GM12878 (cell line): ENCODE results near the gene VEZF1. TPM values are rescaled to one million over a fixed set of nuclear protein-coding genes. Genes with fewer than 3 reads are reported as not detected.

Experiments used
- ATF3 ChIP-seq: IDR thresholded peaks from 2 replicates; pipeline ENCODE4 v1.6.1; 2011; ENCODE audit warnings: low read depth, mild to moderate bottlenecking, low read length, moderate library complexity, borderline replicate concordance; ENCODE audit errors: extremely low read depth
- E2F8 ChIP-seq: fragments of 450-650 bp; IDR thresholded peaks from 2 replicates; pipeline ENCODE4 v1.6.1; 2018; ENCODE audit warnings: mild to moderate bottlenecking, low read depth, moderate library complexity; ENCODE audit not compliant: partially characterized antibody
- NRF1 ChIP-seq: conservative IDR thresholded peaks from 2 replicates; pipeline ENCODE4 v1.6.1; 2011; ENCODE audit warnings: mild to moderate bottlenecking, low read depth, low read length, improper control_type of control experiment
- PKNOX1 ChIP-seq: fragments of 450-650 bp; IDR thresholded peaks from 2 replicates; pipeline ENCODE4 v1.6.1; 2016; ENCODE audit warnings: mild to moderate bottlenecking
- RELA ChIP-seq: fragments of 450-650 bp; IDR thresholded peaks from 2 replicates; pipeline ENCODE4 v1.8.0; 2014; ENCODE audit warnings: borderline replicate concordance; ENCODE audit not compliant: partially characterized antibody
- SIX5 ChIP-seq: IDR thresholded peaks from 2 replicates; pipeline ENCODE4 v1.6.1; 2011; ENCODE audit warnings: mild to moderate bottlenecking, low read depth, low read length, moderate library complexity; ENCODE audit not compliant: severe bottlenecking
- SKIL ChIP-seq: fragments of 450-650 bp; IDR thresholded peaks from 2 replicates; pipeline ENCODE4 v1.6.1; 2017; ENCODE audit warnings: mild to moderate bottlenecking, low read depth, inconsistent platforms; ENCODE audit not compliant: poor library complexity, severe bottlenecking
- SREBF2 ChIP-seq: IDR thresholded peaks from 2 replicates; pipeline ENCODE4 v1.6.1; 2012; ENCODE audit warnings: mild to moderate bottlenecking, low read length
- ZBTB40 ChIP-seq: fragments of 450-650 bp; IDR thresholded peaks from 2 replicates; pipeline ENCODE4 v1.6.1; 2016; ENCODE audit warnings: mild to moderate bottlenecking, moderate library complexity, borderline replicate concordance
- ZNF592 ChIP-seq: fragments of 450-650 bp; IDR thresholded peaks from 2 replicates; pipeline ENCODE4 v1.6.1; 2017; ENCODE audit warnings: mild to moderate bottlenecking, moderate library complexity
- polyA plus RNA-seq, 11 experiments: library from polyadenylated mRNA; depleted of rRNA in 4 of 11; unstranded in 6 of 11; stranded (reverse) in 5 of 11; fragments of >200 nt; fragmentation: Nextera tagmentation in 4 of 11; fragmentation: Illumina TruSeq in 1 of 11; extraction: Ambion mirVana in 4 of 11; extraction: Trizol in 1 of 11; gene quantifications; 1 replicate in 1 of 11; 2 replicates in 10 of 11; pipeline versions ENCODE4 v1.2.1 to v1.2.3, GENCODE V29; 2011 to 2016; ENCODE audit warnings: inconsistent platforms in 2 of 11, missing spikeins in 2 of 11, low read depth in 1 of 11
- total RNA-seq, 4 experiments: library from RNA; depleted of rRNA in 3 of 4; stranded (reverse); fragments of >200 nt in 3 of 4; fragmentation: Illumina TruSeq in 1 of 4; extraction: Trizol in 1 of 4; gene quantifications; 2 replicates each; pipeline versions ENCODE4 v1.2.1 to v1.2.3, GENCODE V29; 2013 to 2021

Gene VEZF1
- total and polyA plus RNA-seq, 10 of the 15 experiments (the other 5 are each of a cell fraction or from before 2014, with no cell fraction given) = 9.5 to 28.2 (median 20.3) TPM

- TF ChIP-seq NRF1 (peak; percentile 97), SKIL (no peak), PKNOX1 (peak; percentile 90), SIX5 (no peak), SREBF2 (no peak), ATF3 (no peak), RELA (peak; percentile 27), ZNF592 (no peak), ZBTB40 (peak; percentile 72; the same call in 1 of the 2 replicates), E2F8 (peak; percentile 99)
Measured at GRCh38 chr17:58006924-58007780, 19.1 kb upstream of the VEZF1 start, which contains the start of gene SRSF1 (continued).
